CD4-positive, alpha-beta T cell treated with Interleukin-17A for 1 hour (primary cell): ENCODE measurements around the gene DDX41.
"Not testable (repeated sequence)": the region's sequence is repeated elsewhere in the genome, so short reads cannot be mapped to it uniquely, and the experiment has no call there.

Experiments
- DNase-seq: peaks from one replicate; pipeline ENCODE4 v3.0.0-alpha.2; 2020

DDX41 gene

DNA sequence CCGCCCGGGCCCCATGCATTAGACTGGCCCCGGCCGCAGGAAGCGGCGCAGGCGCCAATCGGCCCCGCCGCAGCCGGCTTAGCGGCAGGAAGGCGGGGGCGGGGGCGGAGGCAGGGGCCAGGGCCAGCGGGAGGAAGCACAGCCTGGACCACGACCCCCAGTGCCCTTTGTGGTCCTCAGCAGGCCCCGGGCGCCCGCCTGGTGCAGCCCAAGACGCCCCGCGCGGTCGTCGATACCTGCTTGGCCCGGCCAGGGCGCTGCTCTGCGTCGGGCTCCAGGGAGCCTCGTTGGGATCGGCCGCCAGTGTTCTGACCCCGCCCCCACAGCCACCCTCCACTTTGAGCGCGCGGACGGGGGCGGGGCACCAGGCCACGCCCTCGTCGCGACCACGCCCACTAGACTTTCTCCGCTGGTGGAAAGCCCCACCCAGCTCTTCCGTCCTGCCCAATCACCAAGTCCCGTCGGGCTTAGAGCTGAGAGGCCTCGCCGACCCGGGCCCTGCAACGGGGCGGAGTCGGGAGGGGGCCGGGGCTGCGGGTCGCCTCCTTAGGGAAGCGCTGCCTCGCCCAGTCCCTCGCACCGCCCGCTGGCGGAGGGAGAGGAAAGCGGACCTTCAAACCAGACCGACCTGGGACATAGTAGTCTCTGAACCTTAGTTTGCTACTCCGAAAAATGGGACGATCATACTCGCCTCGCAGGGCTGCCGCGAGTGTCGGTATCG lies 19.3 kb downstream of the DDX41 start, which contains the start of gene PDLIM7:
Gene PDLIM7, minus strand, starts transcription at position 313 of the 721 bp plus-strand sequence. CDS start 1,092 bp downstream, outside the sequence.
- DNase-seq: peak; percentile 95

- no peak for DNase-seq
Observed at GRCh38 chr5:177496727-177497291, 20.0 kb downstream of the DDX41 start.

DNA sequence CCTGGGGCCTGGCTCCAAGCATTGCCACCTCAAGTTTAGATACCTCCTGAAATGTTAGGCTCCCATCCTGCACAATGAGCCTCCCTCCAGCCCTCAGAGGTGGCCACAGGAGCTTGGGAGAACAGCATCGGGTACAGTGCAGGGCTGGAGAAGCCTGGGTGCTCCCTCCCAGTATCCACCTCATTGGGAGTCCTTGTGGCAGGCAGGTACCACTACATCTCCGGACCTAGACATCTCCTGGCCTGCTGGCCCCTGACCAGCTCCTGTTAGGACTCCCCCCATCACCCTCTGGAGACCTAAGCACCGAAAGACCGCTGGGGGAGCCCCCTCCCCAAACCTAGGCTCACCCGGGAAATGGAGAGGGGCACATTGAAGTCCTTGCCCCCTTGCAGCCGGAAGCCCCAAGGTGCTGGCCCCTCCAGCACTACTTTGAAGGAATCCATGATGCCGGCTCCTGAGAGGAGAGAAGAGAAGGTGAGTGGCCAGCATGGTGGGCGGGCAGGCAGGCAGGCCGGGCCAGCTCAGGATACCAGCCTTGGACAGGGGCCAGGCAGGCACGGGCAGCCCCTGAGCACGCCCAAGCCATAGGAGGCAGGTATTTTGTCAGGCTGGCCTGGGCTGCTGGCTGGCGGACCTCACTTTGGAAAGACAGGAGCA lies 20.6 kb downstream of the DDX41 start:
- no peak for DNase-seq

- no peak for DNase-seq
Observed at GRCh38 chr5:177495243-177496060, 21.3 kb downstream of the DDX41 start.

- DNase-seq: peak; percentile 22
Observed at GRCh38 chr5:177494346-177495195, 22.2 kb downstream of the DDX41 start.

- no peak for DNase-seq
Observed at GRCh38 chr5:177493795-177494345, 22.9 kb downstream of the DDX41 start.

DNA sequence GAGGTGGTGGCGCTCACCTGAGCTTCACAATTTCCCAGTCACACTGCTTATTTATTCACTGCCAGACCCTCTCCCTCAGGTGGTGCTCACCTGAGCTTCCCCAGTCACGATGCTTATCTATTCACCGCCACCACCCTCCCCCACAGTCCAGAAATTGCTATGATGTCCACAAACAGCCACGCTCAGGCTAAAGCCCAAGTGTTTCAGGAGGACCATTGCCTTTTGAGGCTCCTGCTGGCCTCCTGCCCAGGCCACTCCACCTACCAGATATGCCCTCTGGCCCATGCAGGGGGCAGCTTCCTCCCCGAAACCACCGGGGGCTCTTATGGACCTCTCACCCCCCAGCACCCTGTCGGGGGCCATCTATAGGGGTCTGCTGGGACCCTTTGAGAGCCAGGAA lies 23.9 kb downstream of the DDX41 start:
- no peak for DNase-seq

DNA sequence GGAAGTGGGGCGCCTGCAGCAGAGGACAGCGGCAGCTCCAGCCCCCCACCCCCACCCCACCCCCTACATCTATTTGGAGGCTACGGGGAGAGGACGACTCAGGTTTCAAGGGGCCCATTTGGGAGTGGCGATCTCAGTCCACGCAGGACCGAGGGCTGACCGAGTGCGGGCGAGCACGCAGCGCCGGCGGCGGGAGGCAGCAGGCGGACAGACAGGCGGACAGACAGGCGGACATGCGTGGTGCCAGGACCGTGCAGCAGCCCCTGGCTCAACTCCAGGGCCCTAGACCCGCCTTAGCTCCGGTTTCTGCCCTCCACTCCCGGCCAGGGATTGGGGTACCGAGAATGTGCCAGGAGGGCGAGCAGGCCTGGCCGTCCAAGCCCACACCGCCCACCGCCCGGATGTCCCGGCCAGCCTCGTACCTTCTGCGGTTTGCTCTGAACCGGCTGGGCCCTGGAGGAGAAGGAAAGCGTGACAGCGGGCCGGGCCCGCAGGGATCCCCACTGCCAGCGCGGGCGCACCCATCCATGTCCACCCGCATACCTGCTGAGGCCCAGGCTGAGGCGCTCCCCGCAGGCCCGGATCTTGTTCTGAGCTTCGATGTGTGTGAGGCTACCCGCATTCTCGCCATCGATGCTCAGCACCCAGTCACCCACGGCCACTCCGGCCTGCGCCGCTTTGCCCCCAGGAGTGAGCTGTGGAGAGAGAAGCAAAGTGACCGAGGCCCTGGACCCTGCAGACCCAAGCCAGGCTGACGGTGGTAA lies 24.6 kb downstream of the DDX41 start:
- DNase-seq: no peak

- DNase-seq: no peak
Observed at GRCh38 chr5:177491429-177491945, 25.3 kb downstream of the DDX41 start.

- no peak for DNase-seq
Observed at GRCh38 chr5:177490992-177491391, 25.8 kb downstream of the DDX41 start.

GRCh38 chr5:177490311-177490991 lies 26.3 kb downstream of the DDX41 start:
- DNase-seq: no peak

DNA sequence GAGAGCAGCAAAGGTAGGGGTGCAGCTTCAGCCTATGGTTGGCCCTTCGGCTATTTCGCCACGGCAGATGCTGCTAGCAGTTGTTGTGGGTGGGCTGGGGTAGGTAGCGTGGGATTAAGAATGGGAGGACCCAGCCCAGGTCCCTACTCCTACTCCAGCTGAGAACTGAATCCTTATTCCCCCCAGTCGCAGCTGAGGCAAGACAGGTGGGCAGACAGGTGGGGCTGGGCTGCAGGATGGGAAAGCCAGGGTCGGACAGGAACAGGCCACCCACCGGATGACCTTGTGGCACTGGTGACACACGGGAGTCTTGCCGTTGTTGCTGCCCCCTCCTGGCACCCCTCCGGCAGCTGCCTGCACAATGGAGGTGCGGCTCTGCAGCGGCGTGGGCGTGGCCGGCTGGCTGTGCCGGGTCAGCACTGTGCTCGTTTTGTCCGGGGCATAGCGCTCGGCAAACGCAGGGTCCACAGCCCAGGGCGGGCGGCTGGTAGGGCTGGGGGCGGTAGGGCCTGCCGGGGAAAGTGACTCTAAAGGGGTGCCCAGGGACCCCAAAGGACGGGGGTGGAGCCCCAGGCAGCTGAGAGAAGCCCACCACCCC lies 27.5 kb downstream of the DDX41 start:
- no peak for DNase-seq

DNA sequence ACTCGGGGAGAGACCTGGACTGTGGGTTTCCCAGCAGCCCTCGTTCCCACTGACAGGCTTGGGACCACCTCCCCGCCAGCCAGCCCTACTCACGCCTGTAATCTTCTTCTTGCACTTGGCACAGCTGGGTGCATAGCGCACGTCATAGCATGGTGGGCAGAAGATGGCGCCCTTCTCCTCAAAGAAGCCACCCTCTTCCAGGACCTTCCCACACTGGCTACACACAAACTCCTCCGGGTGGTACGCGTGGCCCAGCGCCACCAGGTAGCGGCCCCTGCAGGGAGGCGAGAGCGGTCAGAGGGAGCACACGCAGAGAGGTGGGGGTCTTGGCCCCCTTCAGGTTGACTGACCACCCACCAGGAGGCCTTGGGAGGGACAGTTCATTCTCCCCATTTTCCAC lies 28.8 kb downstream of the DDX41 start:
- no peak for DNase-seq

DNA sequence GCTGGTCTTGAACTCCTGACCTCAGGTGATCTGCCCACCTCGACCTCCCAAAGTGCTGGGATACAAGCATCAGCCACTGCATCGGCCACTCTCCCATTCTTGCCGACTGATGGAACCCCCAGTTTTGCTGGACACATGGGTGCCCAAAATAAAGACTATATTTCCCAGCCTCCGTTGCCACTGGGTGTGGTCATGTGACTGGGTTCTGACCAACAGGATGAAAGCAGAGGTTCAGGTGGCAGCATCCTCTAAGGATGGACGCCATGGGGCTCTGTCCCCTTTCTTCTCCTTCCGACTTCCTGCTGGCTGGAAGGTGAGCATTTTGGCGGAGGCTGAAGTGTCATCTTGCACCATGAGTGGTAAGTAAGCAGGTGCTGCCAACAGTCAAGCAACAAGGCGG lies 29.6 kb downstream of the DDX41 start:
- DNase-seq: no peak

GRCh38 chr5:177486256-177486655 lies 30.5 kb downstream of the DDX41 start:
- no peak for DNase-seq

GRCh38 chr5:177485753-177486152 lies 31.0 kb downstream of the DDX41 start:
- DNase-seq: not testable (repeated sequence)

DNA sequence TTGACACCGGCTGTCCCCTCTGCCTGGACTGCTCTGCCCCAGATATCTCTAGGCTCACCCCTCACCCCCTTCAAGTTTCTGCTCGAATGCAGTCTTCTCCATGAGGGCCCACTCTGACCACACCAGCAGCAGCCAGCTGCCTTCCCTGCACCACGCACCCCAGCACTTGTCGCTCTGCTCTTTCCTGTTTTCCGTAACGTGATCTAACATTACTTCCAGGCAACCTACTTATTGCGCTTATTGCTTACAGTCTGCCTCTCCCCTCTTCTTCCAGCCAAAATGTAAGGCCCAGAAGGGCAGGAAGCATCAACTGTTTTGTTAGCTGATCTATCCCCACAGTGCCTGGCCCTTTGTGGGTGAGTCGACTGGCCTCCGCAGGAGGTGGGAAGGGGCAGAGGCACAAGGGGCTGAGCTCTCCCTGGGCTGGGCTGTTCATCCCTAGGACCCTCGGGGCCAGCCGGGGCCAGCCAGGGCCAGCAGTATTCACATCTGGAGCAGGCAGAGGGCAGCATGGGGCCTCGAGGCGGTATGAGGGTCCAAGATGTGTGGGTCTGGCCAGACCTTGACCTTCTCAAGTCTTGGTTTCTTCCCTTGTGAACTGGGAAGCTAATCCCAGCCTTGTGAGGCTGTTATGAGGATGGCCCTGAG lies 31.7 kb downstream of the DDX41 start:
- no peak for DNase-seq

DNA sequence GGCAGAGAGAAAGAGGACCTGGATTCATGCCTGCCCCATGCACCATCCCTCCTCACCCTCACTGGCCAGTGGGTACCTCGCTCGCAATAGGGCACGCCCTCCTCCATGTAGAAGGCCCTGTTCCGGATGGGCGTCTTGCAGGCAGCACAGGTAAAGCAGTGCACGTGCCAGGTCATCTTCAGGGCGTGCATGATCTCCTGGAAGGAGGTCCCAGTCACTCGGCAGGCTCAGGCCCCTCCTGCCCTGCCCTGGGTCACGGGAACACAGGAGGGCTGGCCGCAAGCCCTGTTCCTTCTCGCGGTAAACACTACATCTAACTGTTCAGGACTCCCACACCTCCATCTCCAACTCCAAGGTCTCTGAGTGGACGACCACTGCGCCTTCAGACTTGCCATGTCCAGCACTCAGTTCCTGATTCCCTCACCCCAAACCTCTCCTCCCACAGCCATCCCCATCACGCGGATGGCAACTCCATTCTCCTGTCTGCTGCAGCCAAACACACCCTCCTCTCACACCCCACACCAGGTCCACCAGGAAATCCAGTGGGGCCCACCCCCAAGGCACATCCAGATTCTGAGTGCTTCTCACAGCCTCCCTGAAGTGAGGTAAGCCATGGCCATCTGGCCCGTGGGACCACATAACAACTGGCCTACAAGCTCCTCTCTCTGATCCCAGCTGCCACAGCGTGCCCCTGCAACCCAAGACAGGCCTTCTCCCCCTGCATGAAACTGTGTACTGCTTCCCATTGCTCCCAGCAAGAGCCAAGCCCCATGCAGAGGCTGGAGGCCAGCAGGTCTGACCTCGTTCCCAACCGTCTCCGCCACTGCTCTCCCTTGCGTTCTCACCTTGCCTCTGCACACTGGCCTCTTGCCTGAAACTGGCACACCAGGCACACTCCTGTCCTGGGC lies 32.5 kb downstream of the DDX41 start:
- no peak for DNase-seq
